Trophoblast cell (in vitro differentiated cells and primary cell): ENCODE results near the gene OCRL.

Source experiments
- DNase-seq, 2 donors: peaks; one replicate each; pipeline ENCODE4 v3.0.0-alpha.2; 2016
- H2AFZ ChIP-seq: 2 replicates; pipeline ENCODE4 v1.6.1; 2013; ENCODE audit warnings: low read length, moderate library complexity, mild to moderate bottlenecking; ENCODE audit not compliant: insufficient read depth, poor library complexity
- H2AK5ac ChIP-seq: 2 replicates; pipeline ENCODE4 v1.6.1; 2013; ENCODE audit warnings: mild to moderate bottlenecking, low read length
- H2BK120ac ChIP-seq: 2 replicates; pipeline ENCODE4 v1.6.1; 2013; ENCODE audit warnings: low read length, mild to moderate bottlenecking, moderate library complexity; ENCODE audit not compliant: insufficient read depth, poor library complexity
- H2BK12ac ChIP-seq: 2 replicates; pipeline ENCODE4 v1.6.1; 2013; ENCODE audit warnings: mild to moderate bottlenecking, low read length, moderate library complexity
- H2BK5ac ChIP-seq: 2 replicates; pipeline ENCODE4 v1.6.1; 2013; ENCODE audit warnings: low read length, low read depth, moderate library complexity, mild to moderate bottlenecking; ENCODE audit not compliant: poor library complexity
- H3K14ac ChIP-seq: 2 replicates; pipeline ENCODE4 v1.6.1; 2013; ENCODE audit warnings: mild to moderate bottlenecking, low read length
- H3K18ac ChIP-seq: 2 replicates; pipeline ENCODE4 v1.6.1; 2013; ENCODE audit warnings: mild to moderate bottlenecking, low read length
- H3K23ac ChIP-seq: 2 replicates; pipeline ENCODE4 v1.6.1; 2013; ENCODE audit warnings: low read length
- H3K27ac ChIP-seq: 2 replicates; pipeline ENCODE4 v1.5.1; 2013; ENCODE audit warnings: low read depth, mild to moderate bottlenecking, inconsistent platforms, low read length, moderate library complexity
- H3K27me3 ChIP-seq: 2 replicates; pipeline ENCODE4 v1.6.1; 2013; ENCODE audit warnings: inconsistent platforms, mild to moderate bottlenecking, low read length, moderate library complexity; ENCODE audit not compliant: insufficient read depth
- H3K36me3 ChIP-seq, 2 experiments: 1 replicate in 1 of 2; 2 replicates in 1 of 2; pipeline ENCODE4 v1.6.1; 2013; ENCODE audit warnings: low read length in 2 of 2, mild to moderate bottlenecking in 2 of 2, moderate library complexity in 1 of 2; ENCODE audit not compliant: insufficient read depth in 2 of 2, control insufficient read depth in 1 of 2
- H3K4ac ChIP-seq: 2 replicates; pipeline ENCODE4 v1.6.1; 2013; ENCODE audit warnings: low read depth, mild to moderate bottlenecking, low read length, moderate library complexity
- H3K4me1 ChIP-seq, 2 experiments: 1 replicate in 1 of 2; 2 replicates in 1 of 2; pipeline ENCODE4 v1.6.1; 2013; ENCODE audit warnings: low read length in 2 of 2, mild to moderate bottlenecking in 2 of 2, moderate library complexity in 1 of 2; ENCODE audit not compliant: insufficient read depth in 2 of 2, control insufficient read depth in 1 of 2
- H3K4me2 ChIP-seq: 2 replicates; pipeline ENCODE4 v1.6.1; 2013; ENCODE audit warnings: inconsistent platforms, mild to moderate bottlenecking, low read length, moderate library complexity
- H3K4me3 ChIP-seq: 2 replicates; pipeline ENCODE4 v1.5.1; 2013; ENCODE audit warnings: mild to moderate bottlenecking, low read depth, low read length, inconsistent platforms
- H3K79me1 ChIP-seq: one replicate; pipeline ENCODE4 v1.6.1; 2013; ENCODE audit warnings: low read length
- H3K79me2 ChIP-seq: 2 replicates; pipeline ENCODE4 v1.6.1; 2013; ENCODE audit warnings: low read length, mild to moderate bottlenecking; ENCODE audit not compliant: control insufficient read depth, insufficient read depth, poor library complexity
- H3K9ac ChIP-seq: 2 replicates; pipeline ENCODE4 v1.6.1; 2013; ENCODE audit warnings: mild to moderate bottlenecking, low read length
- H3K9me3 ChIP-seq: 2 replicates; pipeline ENCODE4 v1.6.1; 2013; ENCODE audit warnings: low read depth, mild to moderate bottlenecking, control low read depth, inconsistent platforms, low read length; ENCODE audit not compliant: insufficient read depth
- H4K12ac ChIP-seq: 2 replicates; pipeline ENCODE4 v1.6.1; 2013; ENCODE audit warnings: low read depth, mild to moderate bottlenecking, low read length, moderate library complexity
- H4K8ac ChIP-seq: 2 replicates; pipeline ENCODE4 v1.6.1; 2013; ENCODE audit warnings: low read depth, mild to moderate bottlenecking, low read length, moderate library complexity
- H4K91ac ChIP-seq: one replicate; pipeline ENCODE4 v1.6.1; 2013; ENCODE audit warnings: low read depth, mild to moderate bottlenecking, low read length, moderate library complexity
- WGBS: extraction: QIAGEN DNeasy Blood & Tissue Kit; methylation state at CpG from one replicate; pipeline ENCODE4 v1.1.7; 2013; ENCODE audit warnings: missing lambda C conversion rate; ENCODE audit not compliant: insufficient read length, insufficient coverage; ENCODE audit errors: extremely low coverage; 5-methylcytosine and 5-hydroxymethylcytosine counted together

OCRL gene

DNA sequence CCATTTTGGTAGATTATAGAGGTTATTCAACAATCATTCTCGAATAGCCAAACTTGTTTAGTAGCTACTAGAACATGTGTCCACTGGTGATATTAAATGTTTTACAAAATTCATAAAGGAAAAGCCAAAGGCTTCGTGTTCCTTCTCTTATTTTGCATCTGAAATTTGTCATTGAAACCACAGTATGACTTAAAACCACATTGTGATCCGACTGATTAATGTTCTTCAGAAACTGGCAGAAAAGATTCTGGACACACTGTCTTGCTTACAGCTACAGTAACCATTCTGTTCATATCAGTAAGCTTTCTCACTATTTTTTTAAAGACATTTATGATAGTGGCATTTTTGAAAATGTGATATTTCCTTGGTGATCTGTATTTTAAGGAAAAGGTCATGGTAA is 14.2 kb upstream of the OCRL start:
- H3K79me2 ChIP-seq = peaks cover 6% of the 10 kb centered on the region
- no peak overlapping the region for H3K23ac ChIP-seq
- no peak overlapping the region for H3K4ac ChIP-seq
- H3K18ac ChIP-seq = no peak overlapping the region
- H3K4me3 ChIP-seq = no peak overlapping the region
- H2BK5ac ChIP-seq = no peak overlapping the region
- H4K12ac ChIP-seq = no peak overlapping the region
- WGBS = no CpG with 5 or more reads among the region's 3 CpGs
- no peaks in the 10 kb centered on the region for H3K4me1 ChIP-seq
- no peaks in the 10 kb centered on the region for H3K27me3 ChIP-seq
- no peak overlapping the region for H2BK12ac ChIP-seq
- peaks cover 12% of the 10 kb centered on the region for H3K79me1 ChIP-seq
- no peak overlapping the region for H4K8ac ChIP-seq
- no peak overlapping the region for H3K14ac ChIP-seq
- no peak for DNase-seq
- H4K91ac ChIP-seq = no peak overlapping the region
- H3K9me3 ChIP-seq = no peaks in the 10 kb centered on the region
- H2AFZ ChIP-seq = no peak overlapping the region
- no peaks in the 10 kb centered on the region for H3K36me3 ChIP-seq
- no peak overlapping the region for H3K4me2 ChIP-seq
- no peak overlapping the region for H2BK120ac ChIP-seq
- H3K9ac ChIP-seq = no peak overlapping the region
- H2AK5ac ChIP-seq = no peak overlapping the region
- H3K27ac ChIP-seq = no peak overlapping the region

GRCh38 chrX:129529685-129530281 is 10.3 kb upstream of the OCRL start:
- Histone ChIP-seq H2BK12ac (no peak overlapping the region), H3K18ac (no peak overlapping the region), H4K8ac (no peak overlapping the region), H3K23ac (no peak overlapping the region), H3K36me3 (no peaks in the 10 kb centered on the region), H3K14ac (no peak overlapping the region), H3K27ac (no peak overlapping the region), H2BK5ac (no peak overlapping the region), H3K4me1 (no peaks in the 10 kb centered on the region), H2BK120ac (no peak overlapping the region), H3K4me3 (no peak overlapping the region), H2AK5ac (no peak overlapping the region), H3K27me3 (no peaks in the 10 kb centered on the region), H3K79me1 (no peaks in the 10 kb centered on the region), H4K12ac (no peak overlapping the region), H4K91ac (no peak overlapping the region), H3K9ac (no peak overlapping the region), H2AFZ (no peak overlapping the region), H3K9me3 (no peaks in the 10 kb centered on the region), H3K79me2 (no peaks in the 10 kb centered on the region), H3K4me2 (no peak overlapping the region), H3K4ac (no peak overlapping the region)
- no CpG with 5 or more reads among the region's 4 CpGs for WGBS
- no peak for DNase-seq

GRCh38 chrX:129530410-129530809 is 9.6 kb upstream of the OCRL start:
- H3K4me3 ChIP-seq = no peak overlapping the region
- DNase-seq = no peak
- H3K4me1 ChIP-seq = no peaks in the 10 kb centered on the region
- no peaks in the 10 kb centered on the region for H3K79me2 ChIP-seq
- no peak overlapping the region for H2BK5ac ChIP-seq
- H2BK12ac ChIP-seq = no peak overlapping the region
- no peak overlapping the region for H4K12ac ChIP-seq
- no peak overlapping the region for H3K14ac ChIP-seq
- H2BK120ac ChIP-seq = no peak overlapping the region
- H4K8ac ChIP-seq = no peak overlapping the region
- no peak overlapping the region for H3K18ac ChIP-seq
- no peak overlapping the region for H4K91ac ChIP-seq
- H3K36me3 ChIP-seq = no peaks in the 10 kb centered on the region
- H3K9ac ChIP-seq = no peak overlapping the region
- H3K4me2 ChIP-seq = no peak overlapping the region
- H3K9me3 ChIP-seq = no peaks in the 10 kb centered on the region
- H3K79me1 ChIP-seq = no peaks in the 10 kb centered on the region
- H3K27ac ChIP-seq = no peak overlapping the region
- H2AK5ac ChIP-seq = no peak overlapping the region
- no peak overlapping the region for H3K23ac ChIP-seq
- no peak overlapping the region for H2AFZ ChIP-seq
- WGBS = no CpG with 5 or more reads among the region's 5 CpGs
- no peaks in the 10 kb centered on the region for H3K27me3 ChIP-seq
- H3K4ac ChIP-seq = no peak overlapping the region

- DNase-seq = peak in 1 of 2 donors; percentile 42
- Histone ChIP-seq H3K18ac (no peak overlapping the region), H2BK120ac (no peak overlapping the region), H4K12ac (no peak overlapping the region), H3K36me3 (no peaks in the 10 kb centered on the region), H3K4me3 (no peak overlapping the region), H3K4ac (no peak overlapping the region), H3K9me3 (no peaks in the 10 kb centered on the region), H3K27me3 (no peaks in the 10 kb centered on the region), H4K8ac (no peak overlapping the region), H3K27ac (no peak overlapping the region), H4K91ac (no peak overlapping the region), H3K9ac (no peak overlapping the region), H3K23ac (no peak overlapping the region), H3K4me1 (no peaks in the 10 kb centered on the region), H2AFZ (no peak overlapping the region), H3K4me2 (no peak overlapping the region), H2BK5ac (no peak overlapping the region), H3K14ac (no peak overlapping the region), H2BK12ac (no peak overlapping the region), H3K79me2 (no peaks in the 10 kb centered on the region), H2AK5ac (no peak overlapping the region), H3K79me1 (no peaks in the 10 kb centered on the region)
- no CpG with 5 or more reads among the region's 1 CpG for WGBS
Observed at GRCh38 chrX:129531132-129531531, 8.9 kb upstream of the OCRL start.
